ENCODE data around the gene ARID1A. TPM values are rescaled to one million over a fixed set of nuclear protein-coding genes. Genes with fewer than 3 reads are reported as not detected.

ARID1A gene
- total and polyA plus RNA-seq, 9 of the 15 experiments (the other 6 are each of a cell fraction or from before 2014, with no cell fraction given): 8.3 to 88.3 (median 22.5) TPM

GRCh38 chr1:26771643-26772321 is 76.0 kb downstream of the ARID1A start (continued):
- TF ChIP-seq OTX1 (CRISPR knock-in tag; IDR thresholded peaks at IDR 0.05) (0 out of 2 replicates have a peak, but pooled peaks have one; percentile 77), FIP1L1 (IDR thresholded peaks at IDR 0.05; ENCODE audit: low read depth, low read length, poor library complexity, severe bottlenecking) (no peak), ZNF830 (CRISPR knock-in tag; IDR thresholded peaks at IDR 0.05) (no peak), ZNF133 (CRISPR knock-in tag; IDR thresholded peaks at IDR 0.05) (0 out of 2 replicates have a peak, but pooled peaks have one; percentile 42), ZNF41 (CRISPR knock-in tag; conservative IDR thresholded peaks at IDR 0.05) (0 out of 2 replicates have a peak, but pooled peaks have one; percentile 46), ZNF134 (CRISPR knock-in tag; conservative IDR thresholded peaks at IDR 0.05) (no peak)

GRCh38 chr1:26772687-26773086 is 76.9 kb downstream of the ARID1A start:
- Histone ChIP-seq H3K27ac (ENCODE audit: extremely low read depth, low read depth, low read length) (peak overlapping the region; percentile 76), H3K9me1 (ENCODE audit: control insufficient read depth, insufficient read depth, low read length) (no peaks in the 10 kb centered on the region), H2AFZ (ENCODE audit: low read depth, low read length) (no peak overlapping the region), H3K36me3 (ENCODE audit: control insufficient read depth, insufficient read depth, low read length) (peaks cover 99% of the 10 kb centered on the region), H3K9me3 (replicated peaks; ENCODE audit: control insufficient read depth, insufficient read depth, low read depth, low read length) (no peaks in the 10 kb centered on the region), H4K20me1 (replicated peaks; ENCODE audit: control insufficient read depth, insufficient read depth, low read length) (peaks cover 6% of the 10 kb centered on the region; the same call in 1 of the 2 replicates), H3K4me3 (no peak overlapping the region), H3K4me2 (ENCODE audit: insufficient read depth, low read length) (no peak overlapping the region), H3K27me3 (ENCODE audit: control insufficient read depth in 2 of 2, insufficient read depth in 2 of 2, low read length in 2 of 2) (no peaks in the 10 kb centered on the region), H3K9ac (ENCODE audit: insufficient read depth in 1 of 2, low read depth in 2 of 2, low read length in 2 of 2) (peak overlapping the region in 1 of 2 experiments; percentile 10; a peak in 1 of 4 replicates), H3K79me2 (ENCODE audit: control insufficient read depth, insufficient read depth, low read length) (peaks cover 43% of the 10 kb centered on the region), H3K4me1 (replicated peaks in 1 of 2; ENCODE audit: control insufficient read depth in 2 of 2, insufficient read depth in 2 of 2, low read length in 2 of 2) (peaks cover 21 to 22% of the 10 kb centered on the region in 2 experiments)
- in situ Hi-C loops (cut with MboI) (no loop called here), intact Hi-C loops (cut with micrococcal nuclease) (no loop called here)
- ChIA-PET CTCF (ENCODE audit: low intra/inter-chr PET ratio) (no interaction called here), POLR2A (interaction anchor here (1.3 to 9.7 kb wide), 5 partner anchors 8 to 75 kb away, joined by 4 to 99 read pairs (median 11); partner anchors contain the start of gene PIGV)
- no peak for ATAC-seq
- no TSS peak for BruUV-seq (replicated peaks)
- no peak for FAIRE-seq
- WGBS (ENCODE audit: insufficient coverage, low coverage, missing lambda C conversion rate): 95% methylated on average over 4 of the region's 4 CpGs
- TF ChIP-seq HOMEZ (CRISPR knock-in tag; IDR thresholded peaks at IDR 0.05): no peak
- 0 out of 2 replicates have a peak, but pooled peaks have one; percentile 8 for TF ChIP-seq POLR2AphosphoS5 (IDR thresholded peaks at IDR 0.05; ENCODE audit: control insufficient read depth, insufficient read depth, low read depth, low read length)
- DNase-seq (ENCODE audit: extremely low read depth in 1 of 4, low spot score in 3 of 4): no peak

Data from K562 (cell line).